GM13976 (cell line): ENCODE data around the gene UTS2R.

Source experiments
- DNase-seq: peaks from one replicate; pipeline ENCODE4 v3.0.0; 2012; ENCODE audit warnings: low spot score
- in situ Hi-C: fragments of 300-500 bp; cut with MboI; formaldehyde crosslinking; loops from one replicate; pipeline ENCODE4 v1.12.0; 2022; ENCODE audit warnings: low sequenced_read_pairs, mixed read lengths, inconsistent platforms; ENCODE audit not compliant: unreplicated experiment
- TF ChIP-seq, protein P1 (sequence below): IDR thresholded peaks from 2 replicates; pipeline ENCODE4 v1.5.1; 2012; ENCODE audit warnings: borderline replicate concordance, mild to moderate bottlenecking; ENCODE audit not compliant: insufficient read depth; ENCODE audit errors: extremely low read depth, missing control alignments, control extremely low read depth

The UTS2R gene

DNA sequence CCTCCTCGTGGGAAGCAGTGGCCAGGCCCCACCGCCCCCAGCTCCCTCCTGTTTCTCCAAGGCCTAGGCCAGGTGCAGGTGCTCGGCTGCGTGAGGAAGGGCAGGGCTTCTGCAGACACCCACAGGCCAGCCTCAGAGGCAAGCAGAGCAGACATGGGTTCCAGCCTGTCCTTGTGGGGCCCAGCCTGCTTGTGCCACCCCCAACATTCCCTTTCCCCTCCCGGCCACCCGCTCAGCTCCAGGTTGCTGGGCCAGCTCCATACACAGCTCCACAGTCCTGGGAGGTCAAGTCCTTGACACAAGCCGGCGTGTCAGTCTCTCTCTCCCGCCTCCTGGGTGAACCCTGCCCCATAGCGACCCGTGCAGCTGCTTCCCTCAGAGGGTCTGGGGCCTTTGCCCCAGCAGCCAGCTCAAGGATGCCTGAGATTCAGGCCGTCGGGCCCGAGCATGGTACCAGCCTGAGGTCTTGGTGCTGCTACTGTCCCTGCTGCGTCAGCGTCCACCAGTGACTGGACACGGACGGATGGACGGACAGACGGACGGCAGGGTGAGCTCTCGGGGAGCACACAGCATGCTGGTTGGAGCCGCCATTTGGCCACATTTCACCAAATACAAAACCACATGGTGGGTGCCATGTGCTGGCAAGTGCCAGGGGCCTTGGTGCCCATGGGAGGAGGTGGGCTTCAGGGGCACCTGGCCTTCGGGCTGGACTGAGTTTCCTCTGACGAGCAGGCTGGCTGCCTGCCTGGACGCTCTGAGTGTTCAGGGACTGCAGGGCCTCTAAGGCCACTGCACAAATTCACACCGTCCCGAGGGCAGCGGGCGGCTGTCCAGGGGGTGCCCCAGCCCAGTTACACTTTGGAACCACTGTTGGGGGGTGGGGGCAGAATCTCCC, 46.0 kb upstream of the UTS2R start:
- TF ChIP-seq, protein P1, sequence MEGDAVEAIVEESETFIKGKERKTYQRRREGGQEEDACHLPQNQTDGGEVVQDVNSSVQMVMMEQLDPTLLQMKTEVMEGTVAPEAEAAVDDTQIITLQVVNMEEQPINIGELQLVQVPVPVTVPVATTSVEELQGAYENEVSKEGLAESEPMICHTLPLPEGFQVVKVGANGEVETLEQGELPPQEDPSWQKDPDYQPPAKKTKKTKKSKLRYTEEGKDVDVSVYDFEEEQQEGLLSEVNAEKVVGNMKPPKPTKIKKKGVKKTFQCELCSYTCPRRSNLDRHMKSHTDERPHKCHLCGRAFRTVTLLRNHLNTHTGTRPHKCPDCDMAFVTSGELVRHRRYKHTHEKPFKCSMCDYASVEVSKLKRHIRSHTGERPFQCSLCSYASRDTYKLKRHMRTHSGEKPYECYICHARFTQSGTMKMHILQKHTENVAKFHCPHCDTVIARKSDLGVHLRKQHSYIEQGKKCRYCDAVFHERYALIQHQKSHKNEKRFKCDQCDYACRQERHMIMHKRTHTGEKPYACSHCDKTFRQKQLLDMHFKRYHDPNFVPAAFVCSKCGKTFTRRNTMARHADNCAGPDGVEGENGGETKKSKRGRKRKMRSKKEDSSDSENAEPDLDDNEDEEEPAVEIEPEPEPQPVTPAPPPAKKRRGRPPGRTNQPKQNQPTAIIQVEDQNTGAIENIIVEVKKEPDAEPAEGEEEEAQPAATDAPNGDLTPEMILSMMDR: no peak
- DNase-seq: no peak
- in situ Hi-C loops: no loop called here

DNA sequence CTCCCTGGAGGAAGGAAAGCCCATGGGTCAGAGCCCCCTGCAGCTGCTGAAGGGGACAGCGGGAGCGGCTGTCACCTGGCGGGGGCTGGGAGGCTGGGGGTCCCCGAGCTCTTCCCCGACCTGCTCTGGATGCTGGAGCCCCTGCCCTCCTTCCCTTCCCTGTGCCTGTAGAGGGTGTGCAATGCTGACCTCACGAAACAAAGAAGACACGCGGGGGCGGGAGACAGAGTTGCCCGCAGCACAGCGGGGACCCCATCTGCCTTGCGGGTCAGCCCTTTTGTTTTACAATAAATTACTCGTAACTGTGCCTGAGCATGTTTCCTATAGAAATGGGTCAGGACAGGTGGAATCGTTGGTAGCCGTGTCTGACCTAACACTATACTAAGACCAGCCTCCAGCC, 44.3 kb upstream of the UTS2R start:
- DNase-seq: no peak
- in situ Hi-C loops: no loop called here
- TF ChIP-seq, protein P1: no peak

DNA sequence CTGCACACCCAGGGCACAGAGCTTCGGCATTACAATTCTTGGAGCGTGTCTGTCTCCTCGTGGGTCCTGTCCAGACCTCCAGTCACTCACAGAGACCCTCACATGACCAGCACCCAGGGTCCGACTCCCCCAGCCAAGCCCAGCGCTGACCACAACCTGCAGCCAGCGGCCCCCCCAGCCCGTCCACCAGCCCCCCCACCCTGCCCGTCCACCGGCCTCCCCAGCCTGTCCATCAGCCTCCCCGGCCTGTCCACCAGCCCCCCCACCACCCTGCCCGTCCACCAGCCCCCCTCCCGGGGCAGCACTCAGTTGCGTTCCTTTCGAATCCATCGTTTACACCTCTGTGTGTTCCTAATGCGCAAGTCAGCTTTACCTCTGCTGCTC, 43.8 kb upstream of the UTS2R start:
- TF ChIP-seq, protein P1: no peak
- in situ Hi-C loops: no loop called here
- no peak for DNase-seq

DNA sequence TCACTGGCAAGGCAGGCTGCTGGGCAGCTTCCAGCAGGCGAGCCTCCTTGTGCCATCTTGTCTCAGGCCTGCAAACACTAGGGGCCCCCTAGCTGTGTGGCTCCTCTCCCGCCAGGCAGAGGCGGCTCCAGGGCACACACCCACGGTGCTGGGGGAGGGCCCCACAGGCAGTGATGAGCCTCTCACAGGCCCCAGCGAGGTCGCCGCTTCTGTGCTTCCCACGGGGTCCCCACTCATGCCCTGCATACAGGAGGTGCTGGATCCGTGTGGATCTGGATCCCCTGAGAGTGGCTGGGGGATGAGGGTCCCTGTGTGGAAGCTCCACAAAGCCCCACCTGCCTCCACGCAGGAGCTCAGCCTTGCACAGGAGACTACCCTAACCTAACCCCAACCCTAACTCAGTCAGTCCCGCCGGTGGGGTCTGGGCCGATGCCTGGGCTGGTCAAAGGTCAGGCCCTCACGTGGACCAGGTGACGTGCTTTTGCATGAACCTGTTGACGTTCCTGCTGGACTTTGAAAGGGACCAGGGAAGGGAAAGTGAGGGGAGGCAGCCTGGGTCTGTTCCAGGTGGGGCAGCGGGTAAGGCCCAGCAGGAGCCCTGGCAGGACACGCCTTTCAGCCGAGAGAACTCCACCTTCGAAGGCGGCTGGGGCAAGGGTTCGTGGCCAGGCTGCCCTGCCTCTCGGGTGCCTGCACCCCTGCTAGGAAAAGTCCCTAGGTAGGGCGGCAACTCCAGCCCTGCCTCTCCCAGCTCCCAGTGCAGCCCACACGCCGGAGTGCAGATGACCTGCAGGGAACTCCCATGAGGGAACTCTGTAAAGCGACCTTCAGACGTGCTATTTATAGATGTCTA, 43.2 kb upstream of the UTS2R start:
- no peak for DNase-seq
- in situ Hi-C loops: no loop called here
- TF ChIP-seq, protein P1: no peak

DNA sequence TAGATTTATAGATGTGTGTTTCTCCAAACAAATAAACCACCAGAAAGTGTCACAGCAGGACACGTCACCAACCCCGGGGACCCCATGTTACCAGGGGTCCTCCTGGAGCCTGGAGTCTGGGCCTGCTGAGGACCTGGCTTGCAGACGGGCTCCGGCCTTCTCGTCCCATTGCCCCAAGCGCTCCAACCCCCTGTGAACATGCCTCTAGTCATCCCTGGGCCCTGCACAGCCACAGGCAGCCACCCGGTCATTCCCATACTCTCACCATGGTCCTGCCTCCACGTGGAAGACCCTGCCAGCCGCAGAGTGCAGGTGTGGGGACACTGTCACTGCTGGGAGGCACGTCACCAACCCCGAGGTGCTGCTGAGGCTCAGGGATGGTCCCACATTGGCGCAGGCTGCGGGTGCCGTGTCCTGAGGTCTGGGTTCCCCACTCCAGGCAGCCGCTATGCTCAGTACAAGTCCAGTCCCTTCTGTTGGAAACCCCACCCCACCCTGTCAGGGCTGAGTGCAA, 42.5 kb upstream of the UTS2R start:
- DNase-seq: no peak
- TF ChIP-seq, protein P1: no peak
- in situ Hi-C loops: no loop called here

DNA sequence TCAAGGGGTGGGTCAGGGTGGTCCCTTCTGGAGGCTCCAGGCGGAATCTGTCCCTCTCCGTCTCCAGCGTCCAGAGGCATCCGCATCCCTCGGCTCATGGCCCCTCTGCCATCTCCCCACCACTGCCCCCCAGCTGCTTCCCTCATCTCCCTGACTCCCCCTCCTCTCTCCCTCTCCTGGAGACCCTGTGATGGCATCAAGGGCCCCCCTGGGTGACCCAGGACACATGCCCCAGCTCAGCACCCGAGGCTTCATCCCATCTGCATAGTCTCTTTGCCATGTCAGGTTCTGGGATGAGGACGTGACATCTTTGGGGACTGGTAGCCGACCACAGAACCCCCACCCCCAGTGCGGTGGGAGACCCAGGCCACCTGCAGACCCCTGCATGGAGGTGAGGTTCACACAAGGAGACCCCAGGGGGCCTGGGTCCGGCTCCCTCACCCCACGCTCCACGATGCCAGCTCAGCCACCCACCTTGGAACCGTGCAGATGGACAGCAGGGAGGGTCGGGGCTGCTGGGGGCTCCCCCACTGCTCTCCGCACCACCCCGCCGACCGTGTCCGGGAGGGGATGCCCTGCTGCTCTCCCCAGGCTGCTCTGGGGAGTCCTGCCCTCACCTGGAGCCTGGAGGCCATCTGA, 41.8 kb upstream of the UTS2R start:
- in situ Hi-C loops: no loop called here
- TF ChIP-seq, protein P1: no peak
- DNase-seq: no peak
